ENCODE data around the gene HTR1D.
A peak's percentile ranks its signal among the peaks of the same experiment; 100 is the strongest.

The HTR1D gene

DNA sequence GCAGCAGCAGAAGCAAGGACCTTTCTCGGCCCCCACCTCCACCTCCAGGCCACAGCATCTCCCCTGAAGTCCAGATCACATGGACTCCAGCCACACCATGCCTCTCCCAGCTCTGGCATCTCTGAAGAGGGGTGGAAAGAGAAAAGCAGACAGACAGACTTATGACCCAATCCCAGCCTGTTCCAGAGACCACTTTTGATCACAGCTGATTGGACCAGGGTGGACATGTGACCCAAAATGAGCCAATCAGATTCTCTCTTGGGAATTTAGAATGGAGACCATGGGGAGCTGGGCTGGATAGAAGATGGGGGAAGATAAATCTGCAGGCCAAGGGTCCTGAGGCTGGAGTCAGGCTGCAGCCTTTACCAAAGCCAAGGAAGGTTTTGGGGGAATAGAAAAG is 16.4 kb downstream of the HTR1D start:
- peak overlapping the region; percentile 36 for H2AK5ac ChIP-seq (ENCODE audit: low read length, severe bottlenecking)
- H4K91ac ChIP-seq (ENCODE audit: low read length), result peak overlapping the region; percentile 9
- H3K18ac ChIP-seq (ENCODE audit: low read depth in 1 of 2, low read length in 2 of 2), result no peak overlapping the region
- no peak overlapping the region for H3K9ac ChIP-seq (ENCODE audit: low read length)
- H3K79me1 ChIP-seq (replicated peaks; ENCODE audit: low read length, poor library complexity, severe bottlenecking), result no peaks in the 10 kb centered on the region
- no peak overlapping the region for H3K4me3 ChIP-seq (ENCODE audit: insufficient read depth in 1 of 2, low read depth in 1 of 2, low read length in 2 of 2)
- no peak overlapping the region for H3K27ac ChIP-seq (ENCODE audit: low read length, poor library complexity, severe bottlenecking)
- no peaks in the 10 kb centered on the region for H3K9me3 ChIP-seq (ENCODE audit: control insufficient read depth, low read length)
- H3K4ac ChIP-seq (ENCODE audit: low read depth in 1 of 2, low read length in 2 of 2), result peak overlapping the region in 1 of 2 experiments; percentile 12
- no peak overlapping the region for H2BK15ac ChIP-seq (ENCODE audit: low read depth, poor library complexity, severe bottlenecking)
- H3K23ac ChIP-seq (ENCODE audit: low read length in 2 of 2), result no peak overlapping the region
- no peak overlapping the region for H3K14ac ChIP-seq (ENCODE audit: low read length in 2 of 2)
- no peak overlapping the region for H3K4me2 ChIP-seq (ENCODE audit: low read length, poor library complexity, severe bottlenecking)
- H4K8ac ChIP-seq (ENCODE audit: low read length), result no peak overlapping the region
- H2BK5ac ChIP-seq (ENCODE audit: low read depth, low read length, poor library complexity, severe bottlenecking), result no peak overlapping the region
- H2AFZ ChIP-seq (ENCODE audit: low read depth, low read length), result no peak overlapping the region
- H3K4me1 ChIP-seq (ENCODE audit: control insufficient read depth, insufficient read depth, low read depth, low read length), result peaks cover 11% of the 10 kb centered on the region
- 91% methylated on average over 1 of the region's 1 CpG for WGBS
- no peaks in the 10 kb centered on the region for H3K36me3 ChIP-seq (ENCODE audit: control insufficient read depth in 1 of 2, insufficient read depth in 2 of 2, low read depth in 1 of 2, low read length in 2 of 2)
- H2BK12ac ChIP-seq (ENCODE audit: low read length in 2 of 2), result peak overlapping the region in 1 of 2 experiments; percentile 18
- H2BK120ac ChIP-seq (ENCODE audit: low read depth, low read length), result no peak overlapping the region
- peaks cover 0 to 19% of the 10 kb centered on the region in 2 experiments for H3K27me3 ChIP-seq (ENCODE audit: control insufficient read depth in 1 of 2, insufficient read depth in 1 of 2, low read length in 2 of 2)
- no peak for DNase-seq

DNA sequence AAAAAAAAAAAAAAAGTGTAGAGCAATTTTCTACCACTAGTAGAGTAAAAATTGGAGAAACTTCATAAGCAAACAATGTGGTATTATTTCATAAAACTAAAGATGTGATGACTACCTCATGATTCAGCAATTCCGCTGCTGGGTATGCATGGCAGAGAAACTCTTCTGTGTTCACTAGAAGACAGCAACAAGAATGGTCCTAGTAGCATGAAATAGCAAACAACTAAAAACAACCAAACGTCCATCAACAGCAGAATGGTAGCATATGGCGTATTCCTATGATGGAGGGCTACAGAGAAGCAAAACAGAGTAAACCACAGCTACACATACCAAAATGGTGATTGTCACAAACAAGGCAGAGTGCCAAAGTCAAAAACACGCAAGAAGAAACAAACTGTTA is 18.9 kb downstream of the HTR1D start:
- no peak overlapping the region for H2BK120ac ChIP-seq (ENCODE audit: low read depth, low read length)
- H3K4me1 ChIP-seq (ENCODE audit: control insufficient read depth, insufficient read depth, low read depth, low read length), result peaks cover 24% of the 10 kb centered on the region
- DNase-seq, result peak; percentile 96
- no peak overlapping the region for H2BK5ac ChIP-seq (ENCODE audit: low read depth, low read length, poor library complexity, severe bottlenecking)
- H3K4ac ChIP-seq (ENCODE audit: low read depth in 1 of 2, low read length in 2 of 2), result no peak overlapping the region
- no peaks in the 10 kb centered on the region for H3K79me1 ChIP-seq (replicated peaks; ENCODE audit: low read length, poor library complexity, severe bottlenecking)
- no peak overlapping the region for H3K4me3 ChIP-seq (ENCODE audit: insufficient read depth in 1 of 2, low read depth in 1 of 2, low read length in 2 of 2)
- no peak overlapping the region for H3K23ac ChIP-seq (ENCODE audit: low read length in 2 of 2)
- H2BK12ac ChIP-seq (ENCODE audit: low read length in 2 of 2), result no peak overlapping the region
- H3K18ac ChIP-seq (ENCODE audit: low read depth in 1 of 2, low read length in 2 of 2), result no peak overlapping the region
- no peak overlapping the region for H2AK5ac ChIP-seq (ENCODE audit: low read length, severe bottlenecking)
- H3K9ac ChIP-seq (ENCODE audit: low read length), result peak overlapping the region; percentile 12
- no peaks in the 10 kb centered on the region for H3K9me3 ChIP-seq (ENCODE audit: control insufficient read depth, low read length)
- no peak overlapping the region for H2BK15ac ChIP-seq (ENCODE audit: low read depth, poor library complexity, severe bottlenecking)
- H3K14ac ChIP-seq (ENCODE audit: low read length in 2 of 2), result no peak overlapping the region
- no peak overlapping the region for H3K4me2 ChIP-seq (ENCODE audit: low read length, poor library complexity, severe bottlenecking)
- H3K36me3 ChIP-seq (ENCODE audit: control insufficient read depth in 1 of 2, insufficient read depth in 2 of 2, low read depth in 1 of 2, low read length in 2 of 2), result no peaks in the 10 kb centered on the region
- 0% methylated on average over 2 of the region's 4 CpGs for WGBS
- no peak overlapping the region for H4K8ac ChIP-seq (ENCODE audit: low read length)
- peaks cover 0 to 8% of the 10 kb centered on the region in 2 experiments for H3K27me3 ChIP-seq (ENCODE audit: control insufficient read depth in 1 of 2, insufficient read depth in 1 of 2, low read length in 2 of 2)
- no peak overlapping the region for H2AFZ ChIP-seq (ENCODE audit: low read depth, low read length)
- peak overlapping the region; percentile 85 for H3K27ac ChIP-seq (ENCODE audit: low read length, poor library complexity, severe bottlenecking)
- no peak overlapping the region for H4K91ac ChIP-seq (ENCODE audit: low read length)

DNA sequence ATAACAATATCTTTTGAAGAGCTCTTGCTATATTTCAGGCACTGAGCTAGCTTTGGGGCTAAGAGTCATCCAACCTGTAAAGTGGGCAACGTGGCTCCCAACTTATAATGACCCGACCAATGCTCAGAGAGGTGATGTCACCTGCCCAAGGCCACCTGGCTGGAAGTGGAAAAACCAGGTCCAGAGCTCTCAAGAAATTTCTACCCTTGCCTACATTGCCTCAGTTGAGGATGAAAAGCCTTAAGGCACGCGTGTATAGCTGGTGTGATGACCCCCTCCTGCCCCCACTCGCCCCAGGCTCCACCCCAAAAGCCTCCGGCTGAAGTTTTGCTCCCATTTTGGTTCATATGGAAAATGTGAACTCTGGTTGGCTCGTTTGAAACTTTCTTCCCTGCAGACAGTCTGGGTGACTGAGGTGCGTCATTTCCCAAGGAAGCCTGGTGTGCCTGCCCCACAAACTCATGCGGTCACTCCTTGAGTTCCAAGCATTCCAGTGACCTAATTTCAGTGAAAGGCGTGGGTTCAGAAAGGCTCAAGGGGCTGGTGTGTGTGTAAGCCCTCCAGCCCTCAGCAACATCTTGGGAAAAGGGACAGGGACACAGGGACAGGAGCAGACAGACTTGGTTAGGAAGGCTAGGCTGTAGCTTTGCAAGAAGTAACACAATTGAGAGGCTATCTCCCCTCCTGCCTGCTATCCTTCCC is 20.5 kb downstream of the HTR1D start:
- no peaks in the 10 kb centered on the region for H3K9me3 ChIP-seq (ENCODE audit: control insufficient read depth, low read length)
- no peak overlapping the region for H2AFZ ChIP-seq (ENCODE audit: low read depth, low read length)
- peak; percentile 99 for DNase-seq
- no peaks in the 10 kb centered on the region for H3K79me1 ChIP-seq (replicated peaks; ENCODE audit: low read length, poor library complexity, severe bottlenecking)
- H2BK120ac ChIP-seq (ENCODE audit: low read depth, low read length), result peak overlapping the region; percentile 64
- H3K23ac ChIP-seq (ENCODE audit: low read length in 2 of 2), result no peak overlapping the region
- 13% methylated on average over 8 of the region's 10 CpGs for WGBS
- H3K9ac ChIP-seq (ENCODE audit: low read length), result peak overlapping the region; percentile 67
- H3K36me3 ChIP-seq (ENCODE audit: control insufficient read depth in 1 of 2, insufficient read depth in 2 of 2, low read depth in 1 of 2, low read length in 2 of 2), result no peaks in the 10 kb centered on the region
- no peak overlapping the region for H3K4me3 ChIP-seq (ENCODE audit: insufficient read depth in 1 of 2, low read depth in 1 of 2, low read length in 2 of 2)
- H3K18ac ChIP-seq (ENCODE audit: low read depth in 1 of 2, low read length in 2 of 2), result peak overlapping the region; percentile 59 to 96
- peak overlapping the region; percentile 6 for H3K4me2 ChIP-seq (ENCODE audit: low read length, poor library complexity, severe bottlenecking)
- H3K4me1 ChIP-seq (ENCODE audit: control insufficient read depth, insufficient read depth, low read depth, low read length), result peaks cover 23% of the 10 kb centered on the region
- peaks cover 0 to 8% of the 10 kb centered on the region in 2 experiments for H3K27me3 ChIP-seq (ENCODE audit: control insufficient read depth in 1 of 2, insufficient read depth in 1 of 2, low read length in 2 of 2)
- H3K27ac ChIP-seq (ENCODE audit: low read length, poor library complexity, severe bottlenecking), result peak overlapping the region; percentile 100
- peak overlapping the region; percentile 80 for H4K91ac ChIP-seq (ENCODE audit: low read length)
- H2BK12ac ChIP-seq (ENCODE audit: low read length in 2 of 2), result peak overlapping the region; percentile 73 to 76
- H4K8ac ChIP-seq (ENCODE audit: low read length), result peak overlapping the region; percentile 85
- no peak overlapping the region for H3K14ac ChIP-seq (ENCODE audit: low read length in 2 of 2)
- peak overlapping the region; percentile 99 for H2AK5ac ChIP-seq (ENCODE audit: low read length, severe bottlenecking)
- H2BK5ac ChIP-seq (ENCODE audit: low read depth, low read length, poor library complexity, severe bottlenecking), result peak overlapping the region; percentile 96
- H3K4ac ChIP-seq (ENCODE audit: low read depth in 1 of 2, low read length in 2 of 2), result peak overlapping the region in 1 of 2 experiments; percentile 34
- H2BK15ac ChIP-seq (ENCODE audit: low read depth, poor library complexity, severe bottlenecking), result peak overlapping the region; percentile 75

DNA sequence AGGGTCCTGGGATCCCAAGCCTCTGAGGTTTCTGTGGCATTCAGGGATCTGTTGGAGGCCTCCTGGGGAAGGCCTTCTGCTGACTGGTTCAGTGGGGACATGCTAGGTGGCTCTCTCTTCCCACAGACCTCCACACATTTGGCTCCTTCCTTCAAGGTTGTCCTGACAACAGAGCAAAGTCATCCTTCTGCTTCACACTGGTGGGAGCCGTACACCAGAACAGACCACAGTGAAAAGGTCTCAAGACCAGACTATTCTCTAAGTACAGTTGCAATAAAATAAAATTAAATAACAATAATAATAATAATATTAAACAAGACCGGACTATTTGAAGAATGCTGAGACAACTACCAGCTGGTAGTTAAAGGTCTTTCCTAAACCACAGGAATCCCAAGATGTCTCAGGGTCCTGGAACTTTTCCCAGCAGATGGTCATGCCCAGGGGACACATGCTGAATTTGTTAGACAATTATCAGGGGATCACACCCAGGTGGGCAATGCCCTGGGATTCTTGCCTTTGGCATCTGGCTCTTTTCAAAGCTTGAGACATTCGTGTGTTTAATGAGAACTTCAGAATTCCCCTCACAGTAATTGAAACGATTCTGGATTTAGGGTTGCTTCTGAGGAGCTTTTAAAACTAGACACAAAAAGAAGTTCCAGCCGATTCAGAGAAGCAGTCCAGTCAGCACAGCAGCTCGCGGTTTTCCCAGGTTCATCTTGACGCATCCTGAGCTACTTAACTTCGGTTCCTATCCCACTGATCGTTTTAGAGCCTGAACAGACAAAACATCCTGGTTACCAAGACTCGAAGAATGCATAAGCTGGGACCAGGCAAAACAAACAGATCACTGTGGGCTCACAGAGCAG is 22.9 kb downstream of the HTR1D start:
- peak overlapping the region in 1 of 2 experiments; percentile 49 for H3K4me3 ChIP-seq (ENCODE audit: insufficient read depth in 1 of 2, low read depth in 1 of 2, low read length in 2 of 2)
- H2BK12ac ChIP-seq (ENCODE audit: low read length in 2 of 2), result peak overlapping the region; percentile 29 to 94
- no peak overlapping the region for H3K23ac ChIP-seq (ENCODE audit: low read length in 2 of 2)
- H2BK120ac ChIP-seq (ENCODE audit: low read depth, low read length), result peak overlapping the region; percentile 90
- H3K4ac ChIP-seq (ENCODE audit: low read depth in 1 of 2, low read length in 2 of 2), result peak overlapping the region; percentile 58 to 60
- H3K9me3 ChIP-seq (ENCODE audit: control insufficient read depth, low read length), result no peaks in the 10 kb centered on the region
- peak overlapping the region; percentile 87 for H3K9ac ChIP-seq (ENCODE audit: low read length)
- no peak overlapping the region for H3K14ac ChIP-seq (ENCODE audit: low read length in 2 of 2)
- peaks cover 23% of the 10 kb centered on the region for H3K4me1 ChIP-seq (ENCODE audit: control insufficient read depth, insufficient read depth, low read depth, low read length)
- no peak overlapping the region for H2BK15ac ChIP-seq (ENCODE audit: low read depth, poor library complexity, severe bottlenecking)
- peak overlapping the region; percentile 97 for H2BK5ac ChIP-seq (ENCODE audit: low read depth, low read length, poor library complexity, severe bottlenecking)
- H3K27me3 ChIP-seq (ENCODE audit: control insufficient read depth in 1 of 2, insufficient read depth in 1 of 2, low read length in 2 of 2), result peaks cover 0 to 3% of the 10 kb centered on the region in 2 experiments
- peak overlapping the region; percentile 21 for H4K8ac ChIP-seq (ENCODE audit: low read length)
- DNase-seq, result peak; percentile 99
- 10% methylated on average over 11 of the region's 11 CpGs for WGBS
- peak overlapping the region; percentile 100 for H3K27ac ChIP-seq (ENCODE audit: low read length, poor library complexity, severe bottlenecking)
- no peaks in the 10 kb centered on the region for H3K36me3 ChIP-seq (ENCODE audit: control insufficient read depth in 1 of 2, insufficient read depth in 2 of 2, low read depth in 1 of 2, low read length in 2 of 2)
- no peak overlapping the region for H2AFZ ChIP-seq (ENCODE audit: low read depth, low read length)
- H2AK5ac ChIP-seq (ENCODE audit: low read length, severe bottlenecking), result peak overlapping the region; percentile 58
- no peaks in the 10 kb centered on the region for H3K79me1 ChIP-seq (replicated peaks; ENCODE audit: low read length, poor library complexity, severe bottlenecking)
- peak overlapping the region; percentile 60 to 81 for H3K18ac ChIP-seq (ENCODE audit: low read depth in 1 of 2, low read length in 2 of 2)
- H4K91ac ChIP-seq (ENCODE audit: low read length), result peak overlapping the region; percentile 77
- H3K4me2 ChIP-seq (ENCODE audit: low read length, poor library complexity, severe bottlenecking), result no peak overlapping the region
